GM12865 (cell line): ENCODE results near the gene PRKCE.
"Not testable (repeated sequence)": the region's sequence is repeated elsewhere in the genome, so short reads cannot be mapped to it uniquely, and the experiment has no call there.

Source experiments
- DNase-seq: peaks from one replicate; pipeline ENCODE4 v3.0.0; 2010; ENCODE audit warnings: low read depth
- H3K4me3 ChIP-seq: 2 replicates; pipeline ENCODE4 v1.5.1; 2011; ENCODE audit warnings: mild to moderate bottlenecking, low read depth, low read length, control low read depth
- CTCF ChIP-seq: IDR thresholded peaks from 2 replicates; pipeline ENCODE4 v1.5.1; 2011; ENCODE audit warnings: low read length, control low read depth, low read depth, inconsistent platforms; ENCODE audit not compliant: insufficient read depth; ENCODE audit errors: missing control alignments

The PRKCE gene

GRCh38 chr2:45888167-45888566 lies 236.7 kb downstream of the PRKCE start:
- DNase-seq = no peak
- no peak for TF ChIP-seq CTCF
- no peak overlapping the region for H3K4me3 ChIP-seq

GRCh38 chr2:45888641-45889040 lies 237.2 kb downstream of the PRKCE start:
- TF ChIP-seq CTCF = no peak
- no peak for DNase-seq
- H3K4me3 ChIP-seq = no peak overlapping the region

GRCh38 chr2:45889053-45889452 lies 237.6 kb downstream of the PRKCE start:
- TF ChIP-seq CTCF = peak; percentile 25
- H3K4me3 ChIP-seq = no peak overlapping the region
- peak; percentile 69 for DNase-seq

GRCh38 chr2:45889620-45890370 lies 238.3 kb downstream of the PRKCE start:
- H3K4me3 ChIP-seq = no peak overlapping the region
- no peak for TF ChIP-seq CTCF
- no peak for DNase-seq

- not testable (repeated sequence) for DNase-seq, H3K4me3 ChIP-seq
Measured at GRCh38 chr2:45890371-45890646, 238.8 kb downstream of the PRKCE start.

- TF ChIP-seq CTCF = no peak
Measured at GRCh38 chr2:45890819-45891218, 239.3 kb downstream of the PRKCE start.

GRCh38 chr2:45891719-45892424 lies 240.4 kb downstream of the PRKCE start:
- H3K4me3 ChIP-seq = no peak overlapping the region
- no peak for DNase-seq
- TF ChIP-seq CTCF = no peak

More at GRCh38 chr2:45890819-45891218, 239.3 kb downstream of the PRKCE start:
- H3K4me3 ChIP-seq = no peak overlapping the region
- peak; percentile 35 for DNase-seq
